H1 (cell line): ENCODE data around the gene ANKIB1. TPM values are rescaled to one million over a fixed set of nuclear protein-coding genes. Genes with fewer than 3 reads are reported as not detected.

Experiments
- CTCF ChIA-PET: fragments of 300-600 bp; sonication (Branson Sonifier 250); formaldehyde crosslinking; loops from one replicate; lab custom pipeline; 2021; ENCODE audit not compliant: partially characterized antibody; lab: Charles Lee
- POLR2A ChIA-PET: fragments of 300-600 bp; sonication (Branson Sonifier 250); formaldehyde crosslinking; loops from one replicate; lab custom pipeline; 2021; ENCODE audit warnings: inconsistent platforms; ENCODE audit not compliant: partially characterized antibody; lab: Charles Lee
- DNase-seq, 2 experiments: peaks; one replicate each; pipeline versions ENCODE4 v3.0.0 to v3.0.0-alpha.2; 2010 to 2022; ENCODE audit warnings: low spot score in 2 of 2, low read depth in 1 of 2, mixed read lengths in 1 of 2
- FAIRE-seq: peaks from 2 replicates; lab custom pipeline; 2011; peaks lifted over from hg19 to GRCh38; lab: Jason Lieb, UNC
- H2AFZ ChIP-seq: 2 replicates; pipeline ENCODE4 v1.8.1; 2012; ENCODE audit warnings: low read length, inconsistent platforms
- H2AK5ac ChIP-seq: 2 replicates; pipeline ENCODE4 v1.6.1; 2013; ENCODE audit warnings: low read depth, low read length
- H2BK120ac ChIP-seq: replicated peaks from 2 replicates; pipeline ENCODE3; 2013; ENCODE audit warnings: low read depth, low read length, inconsistent platforms
- H2BK12ac ChIP-seq: 2 replicates; pipeline ENCODE4 v1.6.1; 2013; ENCODE audit warnings: low read depth, low read length
- H2BK15ac ChIP-seq: 2 replicates; pipeline ENCODE4 v1.6.1; 2013; ENCODE audit warnings: low read length
- H2BK20ac ChIP-seq: 2 replicates; pipeline ENCODE4 v1.6.1; 2013; ENCODE audit warnings: low read length
- H2BK5ac ChIP-seq: 2 replicates; pipeline ENCODE4 v1.6.1; 2013; ENCODE audit warnings: low read depth, low read length
- H3K14ac ChIP-seq: 2 replicates; pipeline ENCODE4 v1.6.1; 2013; ENCODE audit warnings: inconsistent platforms; ENCODE audit not compliant: insufficient read length
- H3K18ac ChIP-seq: 2 replicates; pipeline ENCODE4 v1.6.1; 2013; ENCODE audit warnings: low read length; ENCODE audit errors: extremely low read depth
- H3K23ac ChIP-seq: 2 replicates; pipeline ENCODE4 v1.6.1; 2013; ENCODE audit warnings: inconsistent platforms; ENCODE audit not compliant: insufficient read length
- H3K23me2 ChIP-seq: 2 replicates; pipeline ENCODE4 v1.6.1; 2013; ENCODE audit warnings: low read depth, low read length
- H3K27ac ChIP-seq: 2 replicates; pipeline ENCODE4 v1.6.1; 2011; ENCODE audit warnings: low read depth, low read length, inconsistent platforms
- H3K27me3 ChIP-seq, 4 experiments: replicated peaks in 1 of 4; 1 replicate in 1 of 4; 2 replicates in 3 of 4; pipeline versions ENCODE4 v1.6.1 to v1.8.1; 2011 to 2013; ENCODE audit warnings: low read length in 3 of 4, mild to moderate bottlenecking in 3 of 4, inconsistent platforms in 2 of 4, mixed read lengths in 2 of 4, moderate library complexity in 1 of 4; ENCODE audit not compliant: control insufficient read depth in 3 of 4, insufficient read depth in 3 of 4; ENCODE audit errors: extremely low read depth in 1 of 4
- H3K36me3 ChIP-seq, 4 experiments: 2 replicates each; pipeline versions ENCODE4 v1.6.1 to v1.8.1; 2011 to 2013; ENCODE audit warnings: mild to moderate bottlenecking in 4 of 4, low read length in 3 of 4, moderate library complexity in 2 of 4, control low read depth in 1 of 4, inconsistent platforms in 1 of 4; ENCODE audit not compliant: insufficient read depth in 4 of 4, control insufficient read depth in 2 of 4
- H3K4ac ChIP-seq: replicated peaks from 2 replicates; pipeline ENCODE3; 2013; ENCODE audit warnings: low read length, low read depth, mixed read lengths, inconsistent platforms; ENCODE audit not compliant: insufficient read length
- H3K4me1 ChIP-seq, 4 experiments: replicated peaks in 1 of 4; 1 replicate in 1 of 4; 2 replicates in 3 of 4; pipeline versions ENCODE4 v1.6.1 to v1.8.1; 2011 to 2013; ENCODE audit warnings: low read length in 3 of 4, inconsistent platforms in 2 of 4, mixed read lengths in 1 of 4; ENCODE audit not compliant: insufficient read depth in 4 of 4, control insufficient read depth in 3 of 4
- H3K4me2 ChIP-seq, 2 experiments: 2 replicates each; pipeline versions ENCODE4 v1.6.1 to v1.8.1; 2011 to 2013; ENCODE audit warnings: low read depth in 2 of 2, low read length in 2 of 2, control low read depth in 1 of 2, inconsistent platforms in 1 of 2, mild to moderate bottlenecking in 1 of 2; ENCODE audit not compliant: insufficient read depth in 1 of 2
- H3K4me3 ChIP-seq, 4 experiments: fragments of 200-600, 300-600 bp in 1 of 4; sonication (generic), shearing (Covaris generic), sonication (Bioruptor Twin) in 1 of 4; 2 replicates each; pipeline versions ENCODE4 v1.5.1 to v1.8.1; 2011 to 2016; ENCODE audit warnings: low read length in 4 of 4, low read depth in 3 of 4, control low read depth in 2 of 4, inconsistent platforms in 2 of 4, mild to moderate bottlenecking in 2 of 4, mixed read lengths in 1 of 4, moderate library complexity in 1 of 4; ENCODE audit not compliant: insufficient read depth in 2 of 4; ENCODE audit errors: extremely low read depth in 1 of 4
- H3K56ac ChIP-seq: replicated peaks from 2 replicates; pipeline ENCODE3; 2013; ENCODE audit warnings: low read depth, mild to moderate bottlenecking, mixed read lengths, low read length, inconsistent platforms; ENCODE audit not compliant: insufficient read length
- H3K79me1 ChIP-seq: 2 replicates; pipeline ENCODE4 v1.6.1; 2013; ENCODE audit warnings: low read depth, low read length, control low read depth
- H3K79me2 ChIP-seq, 2 experiments: 2 replicates each; pipeline versions ENCODE4 v1.6.1 to v1.8.1; 2012 to 2013; ENCODE audit warnings: low read length in 2 of 2, mild to moderate bottlenecking in 2 of 2, inconsistent platforms in 1 of 2; ENCODE audit not compliant: insufficient read depth in 2 of 2, control insufficient read depth in 1 of 2
- H3K9ac ChIP-seq, 4 experiments: replicated peaks in 1 of 4; 1 replicate in 1 of 4; 2 replicates in 3 of 4; pipeline versions ENCODE4 v1.6.1 to v1.8.1; 2011 to 2013; ENCODE audit warnings: low read depth in 3 of 4, low read length in 3 of 4, control low read depth in 2 of 4, mild to moderate bottlenecking in 2 of 4, moderate library complexity in 2 of 4, inconsistent platforms in 1 of 4; ENCODE audit errors: extremely low read depth in 1 of 4
- H3K9me3 ChIP-seq, 2 experiments: 2 replicates each; pipeline versions ENCODE4 v1.6.1 to v1.8.1; 2012 to 2013; ENCODE audit warnings: mild to moderate bottlenecking in 2 of 2, moderate library complexity in 2 of 2, control low read depth in 1 of 2, inconsistent platforms in 1 of 2, low read depth in 1 of 2, low read length in 1 of 2, mixed read lengths in 1 of 2; ENCODE audit not compliant: insufficient read depth in 2 of 2
- H4K20me1 ChIP-seq, 2 experiments: replicated peaks in 1 of 2; 2 replicates each; pipeline versions ENCODE3 to v1.8.1; 2011 to 2013; ENCODE audit warnings: inconsistent platforms in 2 of 2, low read length in 2 of 2, mild to moderate bottlenecking in 1 of 2; ENCODE audit not compliant: insufficient read depth in 2 of 2, control insufficient read depth in 1 of 2
- H4K5ac ChIP-seq: 2 replicates; pipeline ENCODE4 v1.6.1; 2013; ENCODE audit warnings: low read length, low read depth, mixed read lengths, inconsistent platforms; ENCODE audit not compliant: insufficient read length
- H4K8ac ChIP-seq: 2 replicates; pipeline ENCODE4 v1.8.0; 2013; ENCODE audit warnings: mild to moderate bottlenecking, moderate library complexity, low read length, inconsistent platforms; ENCODE audit not compliant: insufficient read depth; ENCODE audit errors: extremely low read depth
- H4K91ac ChIP-seq: replicated peaks from 2 replicates; pipeline ENCODE3; 2013; ENCODE audit warnings: low read length, mixed read lengths, inconsistent platforms; ENCODE audit not compliant: insufficient read length
- ASH2L ChIP-seq: fragments of 200-600, 300-600 bp; sonication (generic); IDR thresholded peaks from one replicate; pipeline ENCODE4 v1.7.1; 2017; ENCODE audit warnings: low read length
- WGBS, 2 experiments: shearing (Covaris generic) in 1 of 2; methylation state at CpG; one replicate each; pipeline versions ENCODE4 v1.1.6 to v1.1.7; 2013 to 2015; ENCODE audit warnings: low lambda C conversion rate in 2 of 2, mixed read lengths in 2 of 2, inconsistent platforms in 1 of 2, low coverage in 1 of 2, missing lambda C conversion rate in 1 of 2; ENCODE audit not compliant: insufficient replicate concordance in 2 of 2, insufficient coverage in 1 of 2, insufficient read length in 1 of 2; ENCODE audit errors: extremely low coverage in 1 of 2, missing lambda C conversion rate in 1 of 2; 5-methylcytosine and 5-hydroxymethylcytosine counted together
- polyA plus RNA-seq, 7 experiments: library from polyadenylated mRNA; depleted of rRNA in 3 of 7; stranded (reverse) in 5 of 7; unstranded in 2 of 7; fragments of >200 nt in 5 of 7; fragments of 200-250 nt in 2 of 7; gene quantifications; 1 replicate in 5 of 7; 2 replicates in 1 of 7; 4 replicates in 1 of 7; pipeline versions ENCODE4 v1.2.1 to v1.2.3, GENCODE V29; 2011 to 2013; ENCODE audit warnings: missing spikeins in 2 of 7, mixed read lengths in 2 of 7
- total RNA-seq: library from RNA; stranded (reverse); fragmentation: NEBNext Ultra II Directional; extraction: Animal tissue kit (Norgen Biotek cat#: 25700); gene quantifications from 2 replicates; pipeline ENCODE4 v1.2.1, GENCODE V29; 2021

The ANKIB1 gene
- total and polyA plus RNA-seq, 2 of the 8 experiments (the other 6 are each of a cell fraction or from before 2014, with no cell fraction given), result 19.2 to 43.0 TPM

- Histone ChIP-seq H3K4ac (no peak overlapping the region), H2BK5ac (no peak overlapping the region), H3K4me1 (no peaks in the 10 kb centered on the region), H3K4me2 (no peak overlapping the region), H2BK12ac (no peak overlapping the region), H3K27me3 (no peaks in the 10 kb centered on the region), H3K23me2 (no peaks in the 10 kb centered on the region), H2BK120ac (no peak overlapping the region), H3K23ac (no peak overlapping the region), H3K14ac (no peak overlapping the region)
- POLR2A ChIA-PET, result no interaction called here
- CTCF ChIA-PET, result interaction anchor here (1.1 to 2.2 kb wide), 3 partner anchors 14 to 157 kb away, joined by 3 to 8 read pairs (median 3); no protein-coding TSS in a partner anchor
- no peak for TF ChIP-seq ASH2L
- TF ChIP-seq, all 59 proteins: peak for 0
- H3K9me3 ChIP-seq, result no peaks in the 10 kb centered on the region
- H4K20me1 ChIP-seq, result no peaks in the 10 kb centered on the region
- no peak overlapping the region for H2BK15ac ChIP-seq
- H3K79me2 ChIP-seq, result no peaks in the 10 kb centered on the region
- no peak for DNase-seq
- no peak overlapping the region for H4K5ac ChIP-seq
- H3K56ac ChIP-seq, result no peak overlapping the region
- H3K9ac ChIP-seq, result no peak overlapping the region
- H2AFZ ChIP-seq, result no peak overlapping the region
- no peak overlapping the region for H3K4me3 ChIP-seq
- H4K8ac ChIP-seq, result no peak overlapping the region
- 84% methylated on average over 2 of the region's 2 CpGs; no CpG with 5 or more reads in 1 of the 2 experiments for WGBS, 2 experiments
- FAIRE-seq, result no peak
- H2AK5ac ChIP-seq, result no peak overlapping the region
- H4K91ac ChIP-seq, result no peak overlapping the region
- H2BK20ac ChIP-seq, result no peak overlapping the region
- H3K27ac ChIP-seq, result no peak overlapping the region
- H3K18ac ChIP-seq, result no peak overlapping the region
- no peaks in the 10 kb centered on the region; a peak in 2 of 8 replicates for H3K36me3 ChIP-seq
- H3K79me1 ChIP-seq, result no peaks in the 10 kb centered on the region
Observed at GRCh38 chr7:92336662-92337340, 91.0 kb downstream of the ANKIB1 start.
